UCSD-AML1 (cell line): ENCODE results near the gene LRRC32.
"Not testable (repeated sequence)": the region's sequence is repeated elsewhere in the genome, so short reads cannot be mapped to it uniquely, and the experiment has no call there.

Source experiments
- DNase-seq: peaks from one replicate; lab custom pipeline; 2025; ENCODE audit not compliant: unreplicated experiment; lab: John Stamatoyannopoulos, UW

LRRC32 gene

GRCh38 chr11:76616676-76617552, 53.6 kb downstream of the LRRC32 start:
- no peak for DNase-seq

GRCh38 chr11:76615950-76616349, 54.6 kb downstream of the LRRC32 start:
- no peak for DNase-seq

- no peak for DNase-seq
These were observed 55.9 kb downstream of the LRRC32 start for GRCh38 chr11:76614471-76615179.

- no peak for DNase-seq
These were observed 56.6 kb downstream of the LRRC32 start for GRCh38 chr11:76613901-76614300.

- DNase-seq, result no peak
These were observed 58.3 kb downstream of the LRRC32 start for GRCh38 chr11:76612226-76612625.

- peak; percentile 59 for DNase-seq
These were observed 59.6 kb downstream of the LRRC32 start for GRCh38 chr11:76610871-76611475.

GRCh38 chr11:76610371-76610770, 60.2 kb downstream of the LRRC32 start:
- no peak for DNase-seq

GRCh38 chr11:76609736-76610370, 60.7 kb downstream of the LRRC32 start:
- DNase-seq, result no peak

- not testable (repeated sequence) for DNase-seq
These were observed 61.6 kb downstream of the LRRC32 start for GRCh38 chr11:76608879-76609460.

- not testable (repeated sequence) for DNase-seq
These were observed 62.3 kb downstream of the LRRC32 start for GRCh38 chr11:76608228-76608627.
